GM12873 (cell line): ENCODE results near the gene PXT1.

Experiments
- TF ChIP-seq, protein P1 (sequence below): IDR thresholded peaks from 2 replicates; pipeline ENCODE4 v1.5.1; 2012; ENCODE audit warnings: low read depth, mild to moderate bottlenecking, moderate library complexity, low read length, control low read depth; ENCODE audit not compliant: insufficient read depth; ENCODE audit errors: missing control alignments

Gene PXT1

GRCh38 chr6:36461646-36462045, 19.0 kb upstream of the PXT1 start:
- TF ChIP-seq, protein P1, sequence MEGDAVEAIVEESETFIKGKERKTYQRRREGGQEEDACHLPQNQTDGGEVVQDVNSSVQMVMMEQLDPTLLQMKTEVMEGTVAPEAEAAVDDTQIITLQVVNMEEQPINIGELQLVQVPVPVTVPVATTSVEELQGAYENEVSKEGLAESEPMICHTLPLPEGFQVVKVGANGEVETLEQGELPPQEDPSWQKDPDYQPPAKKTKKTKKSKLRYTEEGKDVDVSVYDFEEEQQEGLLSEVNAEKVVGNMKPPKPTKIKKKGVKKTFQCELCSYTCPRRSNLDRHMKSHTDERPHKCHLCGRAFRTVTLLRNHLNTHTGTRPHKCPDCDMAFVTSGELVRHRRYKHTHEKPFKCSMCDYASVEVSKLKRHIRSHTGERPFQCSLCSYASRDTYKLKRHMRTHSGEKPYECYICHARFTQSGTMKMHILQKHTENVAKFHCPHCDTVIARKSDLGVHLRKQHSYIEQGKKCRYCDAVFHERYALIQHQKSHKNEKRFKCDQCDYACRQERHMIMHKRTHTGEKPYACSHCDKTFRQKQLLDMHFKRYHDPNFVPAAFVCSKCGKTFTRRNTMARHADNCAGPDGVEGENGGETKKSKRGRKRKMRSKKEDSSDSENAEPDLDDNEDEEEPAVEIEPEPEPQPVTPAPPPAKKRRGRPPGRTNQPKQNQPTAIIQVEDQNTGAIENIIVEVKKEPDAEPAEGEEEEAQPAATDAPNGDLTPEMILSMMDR: no peak

- TF ChIP-seq, protein P1: no peak
Observed at GRCh38 chr6:36460916-36461315, 18.3 kb upstream of the PXT1 start.

- TF ChIP-seq, protein P1: no peak
Observed at GRCh38 chr6:36459501-36459900, 16.8 kb upstream of the PXT1 start.

GRCh38 chr6:36455486-36456027, 12.9 kb upstream of the PXT1 start:
- TF ChIP-seq, protein P1: no peak

GRCh38 chr6:36445621-36446020, 3.0 kb upstream of the PXT1 start:
- TF ChIP-seq, protein P1: no peak

GRCh38 chr6:36444470-36444869, 1.8 kb upstream of the PXT1 start:
- TF ChIP-seq, protein P1: no peak

GRCh38 chr6:36443471-36444428, 1.1 kb upstream of the PXT1 start:
- TF ChIP-seq, protein P1: peak; percentile 36
